Endothelial cell (in vitro differentiated cells): ENCODE data around the gene NTM. TPM values are rescaled to one million over a fixed set of nuclear protein-coding genes. Genes with fewer than 3 reads are reported as not detected.

ENCODE experiments used
- DNase-seq: peaks from one replicate; pipeline ENCODE4 v3.0.0; 2021; ENCODE audit warnings: low spot score
- H3K27ac Mint-ChIP-seq: one replicate; pipeline ENCODE4 v1.8.0; 2021; ENCODE audit warnings: mixed read lengths, inconsistent platforms; ENCODE audit not compliant: unreplicated experiment
- H3K27me3 Mint-ChIP-seq: one replicate; pipeline ENCODE4 v1.8.0; 2021; ENCODE audit warnings: mild to moderate bottlenecking, moderate library complexity, mixed read lengths, inconsistent platforms; ENCODE audit not compliant: unreplicated experiment
- H3K36me3 Mint-ChIP-seq: one replicate; pipeline ENCODE4 v1.8.0; 2021; ENCODE audit warnings: mild to moderate bottlenecking, low read depth, mixed read lengths, inconsistent platforms; ENCODE audit not compliant: unreplicated experiment
- H3K4me1 Mint-ChIP-seq: one replicate; pipeline ENCODE4 v1.8.0; 2021; ENCODE audit warnings: mild to moderate bottlenecking, mixed read lengths, inconsistent platforms; ENCODE audit not compliant: unreplicated experiment
- H3K4me3 Mint-ChIP-seq: one replicate; pipeline ENCODE4 v1.8.0; 2021; ENCODE audit warnings: mild to moderate bottlenecking, mixed read lengths, inconsistent platforms; ENCODE audit not compliant: unreplicated experiment
- H3K9me3 Mint-ChIP-seq: one replicate; pipeline ENCODE4 v1.8.0; 2021; ENCODE audit warnings: mixed read lengths, inconsistent platforms; ENCODE audit not compliant: unreplicated experiment
- total RNA-seq: library from RNA; stranded (reverse); fragmentation: NEBNext Ultra II Directional; extraction: Animal tissue kit (Norgen Biotek cat#: 25700); gene quantifications from one replicate; pipeline ENCODE4 v1.2.1, GENCODE V29; 2021; ENCODE audit not compliant: unreplicated experiment
- TF ChIP-seq, protein P1 (sequence below): fragments of 200-600 bp; sonication (generic); IDR thresholded peaks from one replicate; pipeline ENCODE4 v1.5.0; 2021; ENCODE audit warnings: antibody characterized with exemption; ENCODE audit not compliant: unreplicated experiment

The NTM gene
- total RNA-seq, 1 donor from 2014 or later, result 3.6 TPM

DNA sequence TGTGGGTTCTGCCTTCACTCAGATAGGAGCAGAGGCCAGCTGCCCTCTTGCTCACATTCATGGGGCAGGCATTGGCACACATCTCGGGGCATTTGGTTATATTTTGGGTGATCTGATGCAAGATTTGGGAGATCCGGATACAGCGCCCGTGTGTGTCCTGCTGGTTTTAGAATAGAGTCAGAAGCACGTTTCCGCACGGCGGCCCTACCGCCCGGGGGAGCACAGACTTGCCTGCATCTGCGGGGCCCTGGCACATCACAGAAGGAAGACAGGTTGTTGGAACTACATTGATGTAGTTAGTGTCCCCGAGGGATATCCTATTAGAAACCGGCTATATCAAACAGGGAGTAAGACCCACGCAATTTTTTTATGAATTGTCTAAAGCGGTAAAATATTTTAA is 982.8 kb downstream of the NTM start:
- TF ChIP-seq, protein P1, sequence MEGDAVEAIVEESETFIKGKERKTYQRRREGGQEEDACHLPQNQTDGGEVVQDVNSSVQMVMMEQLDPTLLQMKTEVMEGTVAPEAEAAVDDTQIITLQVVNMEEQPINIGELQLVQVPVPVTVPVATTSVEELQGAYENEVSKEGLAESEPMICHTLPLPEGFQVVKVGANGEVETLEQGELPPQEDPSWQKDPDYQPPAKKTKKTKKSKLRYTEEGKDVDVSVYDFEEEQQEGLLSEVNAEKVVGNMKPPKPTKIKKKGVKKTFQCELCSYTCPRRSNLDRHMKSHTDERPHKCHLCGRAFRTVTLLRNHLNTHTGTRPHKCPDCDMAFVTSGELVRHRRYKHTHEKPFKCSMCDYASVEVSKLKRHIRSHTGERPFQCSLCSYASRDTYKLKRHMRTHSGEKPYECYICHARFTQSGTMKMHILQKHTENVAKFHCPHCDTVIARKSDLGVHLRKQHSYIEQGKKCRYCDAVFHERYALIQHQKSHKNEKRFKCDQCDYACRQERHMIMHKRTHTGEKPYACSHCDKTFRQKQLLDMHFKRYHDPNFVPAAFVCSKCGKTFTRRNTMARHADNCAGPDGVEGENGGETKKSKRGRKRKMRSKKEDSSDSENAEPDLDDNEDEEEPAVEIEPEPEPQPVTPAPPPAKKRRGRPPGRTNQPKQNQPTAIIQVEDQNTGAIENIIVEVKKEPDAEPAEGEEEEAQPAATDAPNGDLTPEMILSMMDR, result no peak
- Mint-ChIP-seq H3K36me3 (no peaks in the 10 kb centered on the region), H3K9me3 (no peaks in the 10 kb centered on the region), H3K27ac (no peak overlapping the region), H3K4me3 (no peak overlapping the region), H3K27me3 (no peaks in the 10 kb centered on the region), H3K4me1 (peaks cover 3% of the 10 kb centered on the region)
- DNase-seq, result no peak

DNA sequence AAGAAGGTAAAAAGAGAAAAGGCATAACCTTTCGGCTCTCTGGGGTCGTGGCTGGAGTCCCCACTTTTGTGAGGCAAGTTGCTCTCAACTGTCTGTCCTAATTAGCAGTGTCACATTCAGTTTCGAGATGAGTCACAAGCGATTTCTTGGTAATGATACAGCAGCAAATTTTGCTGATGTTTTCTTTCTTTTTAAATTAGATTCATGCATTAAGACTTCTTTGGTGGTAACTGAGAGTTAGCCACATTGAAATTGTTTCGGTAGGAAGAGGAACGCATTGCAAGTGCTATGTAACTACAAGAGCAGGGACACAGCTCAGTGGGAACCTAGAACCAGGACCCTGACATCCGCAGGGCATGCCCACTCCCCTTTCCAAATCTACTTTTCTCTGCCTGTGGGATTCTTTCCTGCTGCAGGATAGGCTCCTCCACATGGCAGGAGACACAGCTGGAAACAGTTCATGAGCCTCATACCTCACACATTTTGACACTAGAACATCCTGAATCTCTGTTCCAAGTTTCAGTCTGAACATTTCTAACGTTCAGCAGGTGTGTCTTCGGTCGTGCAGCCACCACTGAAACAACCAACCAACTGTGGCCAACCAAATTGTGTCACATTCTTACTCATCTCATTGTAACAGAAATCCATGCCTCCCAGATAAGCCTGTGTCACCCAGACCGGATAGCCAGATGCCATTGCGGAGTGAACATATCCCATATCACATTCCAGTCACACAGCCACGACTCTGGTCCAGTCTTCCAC is 987.6 kb downstream of the NTM start:
- Mint-ChIP-seq H3K9me3 (no peaks in the 10 kb centered on the region), H3K4me3 (no peak overlapping the region), H3K27me3 (no peaks in the 10 kb centered on the region), H3K4me1 (peaks cover 6% of the 10 kb centered on the region), H3K36me3 (no peaks in the 10 kb centered on the region), H3K27ac (no peak overlapping the region)
- DNase-seq, result no peak
- TF ChIP-seq, protein P1, result no peak

DNA sequence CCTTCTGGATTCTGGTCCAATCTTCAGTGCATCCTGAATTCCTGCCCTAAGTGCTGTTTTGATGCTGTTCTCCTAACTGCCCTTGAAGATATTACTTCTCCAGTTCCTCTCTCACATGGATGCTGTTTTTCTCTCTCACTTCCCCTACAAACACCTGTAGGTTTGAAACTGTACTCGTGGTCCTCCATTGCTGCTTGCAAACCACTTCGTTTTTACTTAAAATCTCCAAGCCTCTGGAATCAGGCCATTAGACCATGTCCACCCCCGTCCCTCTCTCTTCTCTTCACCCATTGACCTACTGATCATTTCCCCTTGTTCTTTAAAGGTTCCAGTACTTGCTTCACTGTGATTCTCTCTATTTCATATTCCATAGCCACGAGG is 988.1 kb downstream of the NTM start:
- Mint-ChIP-seq H3K27ac (no peak overlapping the region), H3K4me3 (no peak overlapping the region)
- TF ChIP-seq, protein P1, result no peak

DNA sequence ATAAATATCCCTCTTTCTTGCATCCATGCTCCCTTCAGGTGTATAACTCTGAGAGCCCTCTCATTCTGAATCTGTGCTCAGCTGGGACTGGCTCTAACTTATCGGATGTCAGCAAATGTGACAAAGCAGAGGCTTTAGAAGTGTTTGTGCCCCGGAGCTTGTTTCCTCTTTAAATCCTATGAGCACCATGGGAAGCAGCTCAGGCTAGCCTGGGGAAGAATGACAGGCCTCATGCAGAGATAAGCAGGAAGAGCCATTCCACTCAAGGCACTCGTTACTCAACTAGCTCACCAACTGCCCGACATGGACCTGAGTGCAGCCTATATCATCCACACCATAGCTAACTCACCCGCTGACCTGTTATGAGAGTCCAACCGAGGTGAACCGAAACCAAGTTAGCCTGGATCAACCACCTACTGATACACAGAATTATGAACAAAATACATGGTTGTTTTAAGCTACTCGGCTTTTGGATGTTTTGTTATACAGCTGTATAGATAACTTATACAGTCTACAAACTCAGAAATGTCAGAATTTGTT is 990.7 kb downstream of the NTM start:
- DNase-seq, result no peak
- Mint-ChIP-seq H3K27me3 (no peaks in the 10 kb centered on the region), H3K4me1 (peaks cover 6% of the 10 kb centered on the region), H3K27ac (no peak overlapping the region), H3K9me3 (no peaks in the 10 kb centered on the region), H3K4me3 (no peak overlapping the region), H3K36me3 (no peaks in the 10 kb centered on the region)
- TF ChIP-seq, protein P1, result no peak

More for the DNA sequence above, 988.1 kb downstream of the NTM start:
- no peaks in the 10 kb centered on the region for H3K36me3 Mint-ChIP-seq
- DNase-seq, result no peak
- H3K27me3 Mint-ChIP-seq, result no peaks in the 10 kb centered on the region
- H3K9me3 Mint-ChIP-seq, result no peaks in the 10 kb centered on the region
- H3K4me1 Mint-ChIP-seq, result peaks cover 6% of the 10 kb centered on the region

DNA sequence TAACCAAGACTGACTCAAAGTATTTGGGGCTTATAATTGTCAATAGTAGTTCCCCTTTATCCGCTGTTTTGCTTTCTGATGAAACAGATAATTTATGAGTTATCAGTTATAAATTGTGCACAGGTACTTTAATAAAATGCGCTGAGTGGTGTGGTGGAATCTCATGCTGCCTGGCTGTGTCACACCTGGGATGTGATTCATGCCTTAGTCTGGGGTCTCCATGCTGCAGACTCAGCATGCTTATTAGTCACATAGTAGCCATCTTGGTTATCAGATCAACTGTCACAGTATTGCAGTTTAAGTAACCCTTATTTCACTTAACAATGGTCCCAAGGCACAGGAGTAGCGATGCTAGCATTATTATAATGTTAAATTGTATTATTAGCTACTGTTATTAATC is 995.2 kb downstream of the NTM start:
- peaks cover 12% of the 10 kb centered on the region for H3K4me1 Mint-ChIP-seq
- H3K9me3 Mint-ChIP-seq, result no peaks in the 10 kb centered on the region
- H3K36me3 Mint-ChIP-seq, result no peaks in the 10 kb centered on the region
- TF ChIP-seq, protein P1, result no peak
- no peak for DNase-seq
- H3K4me3 Mint-ChIP-seq, result no peak overlapping the region
- no peaks in the 10 kb centered on the region for H3K27me3 Mint-ChIP-seq
- no peak overlapping the region for H3K27ac Mint-ChIP-seq
